Measurements from ENCODE around the gene POLR1F.
"Not testable (repeated sequence)": the region's sequence is repeated elsewhere in the genome, so short reads cannot be mapped to it uniquely, and the experiment has no call there.

Gene POLR1F

DNA sequence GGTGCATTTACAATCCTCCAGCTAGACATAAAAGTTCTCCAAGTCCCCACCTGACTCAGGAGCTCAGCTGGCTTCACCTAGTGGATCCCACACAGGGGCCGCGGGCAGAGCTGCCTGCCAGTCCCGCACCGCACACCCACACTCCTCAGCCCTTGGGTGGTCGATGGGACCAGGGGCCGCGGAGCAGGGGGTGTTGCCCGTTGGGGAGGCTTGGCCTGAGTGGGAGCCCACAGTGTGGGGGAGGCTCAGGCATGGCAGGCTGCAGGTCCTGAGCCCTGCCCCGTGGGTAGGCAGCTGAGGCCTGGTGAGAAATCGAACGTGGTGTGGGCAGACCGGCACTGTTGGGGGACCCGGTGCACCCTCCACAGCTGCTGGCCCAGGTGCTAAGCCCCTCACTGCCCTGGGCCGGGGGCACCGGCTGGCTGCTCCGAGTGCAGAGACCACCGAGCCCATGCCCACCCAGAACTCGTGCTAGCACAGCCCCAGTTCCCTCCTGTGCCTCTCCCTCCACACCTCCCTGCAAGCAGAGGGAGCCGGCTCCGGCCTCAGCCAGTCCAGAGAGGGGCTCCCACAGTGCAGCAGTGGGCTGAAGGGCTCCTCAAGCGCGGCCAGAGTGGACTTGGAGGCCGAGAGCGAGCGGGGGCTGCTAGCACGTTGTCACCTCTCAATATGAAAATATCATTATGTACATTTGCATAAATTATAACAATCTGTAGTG is 16.6 kb downstream of the POLR1F start:
- no peak overlapping the region for H3K27ac ChIP-seq
- H3K9me3 ChIP-seq (ENCODE audit: severe bottlenecking): no peaks in the 10 kb centered on the region
- no peaks in the 10 kb centered on the region for H3K27me3 ChIP-seq (ENCODE audit: insufficient read depth, low read depth, severe bottlenecking)
- TF ChIP-seq CTCF (IDR thresholded peaks at IDR 0.05; ENCODE audit: low read depth, low read length): no peak
- H3K4me3 ChIP-seq (ENCODE audit: low read depth, low read length): no peak overlapping the region
- H3K36me3 ChIP-seq: no peaks in the 10 kb centered on the region
- DNase-seq: no peak

DNA sequence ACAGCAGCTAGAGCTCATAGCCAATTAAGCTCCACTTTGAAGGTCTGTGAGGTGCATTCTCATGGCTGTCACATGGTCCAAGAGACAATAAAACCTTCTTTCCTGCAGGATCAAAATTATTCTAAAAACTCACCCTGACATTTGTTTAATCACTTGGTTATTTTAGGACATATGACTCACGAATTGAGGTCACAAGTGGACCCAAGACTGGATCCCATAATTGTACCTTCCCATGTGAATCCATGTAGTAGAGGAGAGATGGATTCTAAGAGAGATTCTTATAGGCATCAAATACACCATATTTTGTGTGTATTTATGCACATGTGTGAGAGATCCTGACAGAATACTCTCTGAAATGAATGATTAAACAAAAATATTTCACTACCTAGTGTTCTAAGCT is 18.1 kb downstream of the POLR1F start:
- DNase-seq: no peak
- H3K4me3 ChIP-seq (ENCODE audit: low read depth, low read length): no peak overlapping the region
- H3K36me3 ChIP-seq: no peaks in the 10 kb centered on the region
- TF ChIP-seq CTCF (IDR thresholded peaks at IDR 0.05; ENCODE audit: low read depth, low read length): no peak
- no peaks in the 10 kb centered on the region for H3K27me3 ChIP-seq (ENCODE audit: insufficient read depth, low read depth, severe bottlenecking)
- H3K27ac ChIP-seq: no peak overlapping the region
- H3K9me3 ChIP-seq (ENCODE audit: severe bottlenecking): no peaks in the 10 kb centered on the region

DNA sequence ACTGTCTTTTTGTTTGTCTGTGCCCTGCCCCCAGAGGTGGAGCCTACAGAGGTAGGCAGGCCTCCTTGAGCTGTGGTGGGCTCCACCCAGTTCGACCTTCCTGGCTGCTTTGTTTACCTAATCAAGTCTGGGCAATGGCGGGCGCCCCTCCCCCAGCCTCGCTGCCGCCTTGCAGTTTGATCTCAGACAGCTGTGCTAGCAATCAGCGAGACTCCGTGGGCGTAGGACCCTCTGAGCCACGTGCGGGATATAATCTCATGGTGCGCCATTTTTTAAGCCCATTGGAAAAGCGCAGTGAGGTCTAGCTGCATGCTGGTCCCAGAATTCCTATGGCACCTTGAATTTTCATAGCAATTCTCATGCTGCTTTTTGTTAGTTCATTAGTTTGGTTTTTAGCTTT is 19.7 kb downstream of the POLR1F start:
- H3K27ac ChIP-seq; H3K4me3 ChIP-seq (ENCODE audit: low read depth, low read length); H3K27me3 ChIP-seq (ENCODE audit: insufficient read depth, low read depth, severe bottlenecking); H3K36me3 ChIP-seq; DNase-seq; H3K9me3 ChIP-seq (ENCODE audit: severe bottlenecking): not testable (repeated sequence)

DNA sequence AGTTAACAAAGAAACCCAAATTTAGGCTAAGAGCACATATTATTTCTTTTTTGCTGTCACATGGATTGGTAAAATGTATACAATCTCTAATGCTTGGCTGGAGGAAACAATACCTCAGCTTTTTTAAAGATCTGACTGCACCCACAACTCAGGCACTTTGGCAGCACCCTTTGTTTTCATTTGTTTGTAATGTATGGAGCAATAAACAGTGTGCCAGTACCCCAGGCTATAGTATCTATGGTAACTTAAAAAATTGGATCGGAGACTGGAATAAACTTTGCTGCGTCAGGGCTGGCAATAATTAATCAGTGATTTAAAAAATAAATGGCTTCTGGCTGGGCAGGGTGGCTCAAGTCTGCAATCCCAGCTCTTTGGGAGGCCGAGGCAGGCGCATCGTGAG is 27.2 kb downstream of the POLR1F start:
- no peak overlapping the region for H3K27ac ChIP-seq
- H3K36me3 ChIP-seq: no peaks in the 10 kb centered on the region
- H3K9me3 ChIP-seq (ENCODE audit: severe bottlenecking): no peaks in the 10 kb centered on the region
- H3K27me3 ChIP-seq (ENCODE audit: insufficient read depth, low read depth, severe bottlenecking): no peaks in the 10 kb centered on the region
- no peak for TF ChIP-seq CTCF (IDR thresholded peaks at IDR 0.05; ENCODE audit: low read depth, low read length)
- no peak for DNase-seq
- H3K4me3 ChIP-seq (ENCODE audit: low read depth, low read length): no peak overlapping the region

- Histone ChIP-seq H3K27me3 (ENCODE audit: insufficient read depth, low read depth, severe bottlenecking) (no peaks in the 10 kb centered on the region), H3K36me3 (no peaks in the 10 kb centered on the region), H3K9me3 (ENCODE audit: severe bottlenecking) (no peaks in the 10 kb centered on the region), H3K27ac (no peak overlapping the region), H3K4me3 (ENCODE audit: low read depth, low read length) (no peak overlapping the region)
- DNase-seq: no peak
- TF ChIP-seq CTCF (IDR thresholded peaks at IDR 0.05; ENCODE audit: low read depth, low read length): no peak
Observed at GRCh38 chr7:19677180-19677579, 31.7 kb downstream of the POLR1F start.

DNA sequence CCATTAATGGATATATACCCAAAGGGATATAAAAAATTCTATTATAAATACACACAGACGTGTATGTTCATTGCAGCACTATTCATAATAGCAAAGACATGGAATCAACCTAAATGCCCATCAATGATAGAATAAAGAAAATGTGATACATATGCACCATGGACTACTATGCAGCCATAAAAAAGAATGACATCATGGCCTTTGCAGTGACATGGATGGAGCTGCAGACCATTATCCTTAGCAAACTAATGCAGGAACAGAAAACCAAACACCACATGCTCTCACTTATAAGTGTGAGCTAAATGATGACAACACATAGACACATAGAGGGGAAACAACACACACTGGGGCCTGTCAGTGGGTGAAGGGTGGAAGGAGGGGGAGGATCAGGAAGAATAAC is 33.0 kb downstream of the POLR1F start:
- TF ChIP-seq CTCF (IDR thresholded peaks at IDR 0.05; ENCODE audit: low read depth, low read length): no peak
- H3K9me3 ChIP-seq (ENCODE audit: severe bottlenecking): no peaks in the 10 kb centered on the region
- no peaks in the 10 kb centered on the region for H3K36me3 ChIP-seq
- H3K27ac ChIP-seq: no peak overlapping the region
- H3K4me3 ChIP-seq (ENCODE audit: low read depth, low read length): no peak overlapping the region
- H3K27me3 ChIP-seq (ENCODE audit: insufficient read depth, low read depth, severe bottlenecking): no peaks in the 10 kb centered on the region
- DNase-seq: no peak

Data from WERI-Rb-1 (cell line).